ENCODE measurements around the gene RCOR3.

DNA sequence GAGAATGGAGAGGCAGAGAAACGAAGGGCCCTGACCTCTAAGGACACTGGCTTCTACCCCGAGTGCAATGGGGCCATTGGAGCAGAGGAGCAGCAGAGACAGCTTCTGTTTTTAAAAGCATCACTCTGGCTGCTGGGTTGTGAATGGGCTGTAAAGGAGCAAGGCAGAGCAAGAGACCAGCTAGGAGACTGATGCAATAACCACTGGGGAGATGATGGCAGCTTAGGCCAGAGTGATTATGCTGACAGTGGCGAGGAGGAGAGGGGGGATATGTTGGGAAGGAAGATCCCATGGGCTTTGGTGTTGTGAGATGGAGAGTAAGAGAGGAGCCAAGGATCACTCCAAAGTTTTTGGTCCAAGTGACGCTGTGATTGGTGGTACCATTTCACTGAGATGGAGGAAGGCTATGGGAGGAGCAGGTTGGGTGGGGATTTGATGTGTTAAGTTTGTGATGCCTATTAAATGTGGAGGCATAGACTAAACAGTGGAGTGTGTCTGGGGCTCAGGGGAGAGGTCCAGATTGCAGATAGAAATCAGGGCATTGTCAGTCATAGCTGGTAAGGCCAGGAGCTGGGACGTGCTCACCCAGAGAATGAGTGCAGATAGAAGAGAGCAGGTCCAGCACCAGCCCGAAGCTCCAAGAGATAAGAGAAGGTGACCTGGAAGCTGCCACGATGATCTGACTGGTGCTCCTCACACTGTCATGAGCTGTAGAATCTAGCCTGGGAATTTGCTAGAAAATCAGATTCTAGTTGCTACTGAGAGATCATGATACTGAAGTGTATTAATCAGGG, 78.5 kb downstream of the RCOR3 start:
- TF ChIP-seq, protein P1, sequence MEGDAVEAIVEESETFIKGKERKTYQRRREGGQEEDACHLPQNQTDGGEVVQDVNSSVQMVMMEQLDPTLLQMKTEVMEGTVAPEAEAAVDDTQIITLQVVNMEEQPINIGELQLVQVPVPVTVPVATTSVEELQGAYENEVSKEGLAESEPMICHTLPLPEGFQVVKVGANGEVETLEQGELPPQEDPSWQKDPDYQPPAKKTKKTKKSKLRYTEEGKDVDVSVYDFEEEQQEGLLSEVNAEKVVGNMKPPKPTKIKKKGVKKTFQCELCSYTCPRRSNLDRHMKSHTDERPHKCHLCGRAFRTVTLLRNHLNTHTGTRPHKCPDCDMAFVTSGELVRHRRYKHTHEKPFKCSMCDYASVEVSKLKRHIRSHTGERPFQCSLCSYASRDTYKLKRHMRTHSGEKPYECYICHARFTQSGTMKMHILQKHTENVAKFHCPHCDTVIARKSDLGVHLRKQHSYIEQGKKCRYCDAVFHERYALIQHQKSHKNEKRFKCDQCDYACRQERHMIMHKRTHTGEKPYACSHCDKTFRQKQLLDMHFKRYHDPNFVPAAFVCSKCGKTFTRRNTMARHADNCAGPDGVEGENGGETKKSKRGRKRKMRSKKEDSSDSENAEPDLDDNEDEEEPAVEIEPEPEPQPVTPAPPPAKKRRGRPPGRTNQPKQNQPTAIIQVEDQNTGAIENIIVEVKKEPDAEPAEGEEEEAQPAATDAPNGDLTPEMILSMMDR (IDR thresholded peaks at IDR 0.05): no peak
- TF ChIP-seq POLR2AphosphoS5 (IDR thresholded peaks at IDR 0.05) (no peak), POLR2A (IDR thresholded peaks at IDR 0.05) (no peak)
